BJ (cell line): Measurements from ENCODE around the gene CEL. TPM values are rescaled to one million over a fixed set of nuclear protein-coding genes. Genes with fewer than 3 reads are reported as not detected.

Experiments
- CTCF ChIA-PET: fragments of 350-600 bp; formaldehyde crosslinking; extraction: SDS; loops from one replicate; lab custom pipeline; 2021; ENCODE audit warnings: antibody characterized with exemption, inconsistent platforms; lab: Yijun Ruan, JAX
- POLR2A ChIA-PET: fragments of 300-600 bp; sonication (Branson Sonifier 250); formaldehyde crosslinking; extraction: SDS; loops from one replicate; lab custom pipeline; 2021; ENCODE audit warnings: antibody characterized with exemption; lab: Charles Lee
- DNase-seq: peaks from one replicate; pipeline ENCODE4 v3.0.0-alpha.2; 2011; ENCODE audit warnings: low read depth
- H3K27me3 ChIP-seq: 2 replicates; pipeline ENCODE4 v1.6.0; 2011; ENCODE audit warnings: low read length; ENCODE audit not compliant: control insufficient read depth, insufficient read depth
- H3K36me3 ChIP-seq: 2 replicates; pipeline ENCODE4 v1.5.1; 2011; ENCODE audit warnings: low read length; ENCODE audit not compliant: control insufficient read depth, insufficient read depth
- H3K4me3 ChIP-seq: 2 replicates; pipeline ENCODE4 v1.5.1; 2011; ENCODE audit warnings: low read depth, mild to moderate bottlenecking, control low read depth, low read length
- CTCF ChIP-seq: IDR thresholded peaks from 2 replicates; pipeline ENCODE4 v1.5.1; 2011; ENCODE audit warnings: low read depth, mild to moderate bottlenecking, control low read depth, inconsistent platforms, low read length, moderate library complexity; ENCODE audit not compliant: insufficient read depth
- polyA plus RNA-seq: library from polyadenylated mRNA; depleted of rRNA; stranded (reverse); fragments of >200 nt; gene quantifications from 2 replicates; pipeline ENCODE4 v1.2.3, GENCODE V29; 2011

CEL gene
- polyA plus RNA-seq, 1 experiment: 0.49 TPM

- Histone ChIP-seq H3K27me3 (no peaks in the 10 kb centered on the region), H3K36me3 (peaks cover 30% of the 10 kb centered on the region), H3K4me3 (no peak overlapping the region)
- no peak for TF ChIP-seq CTCF
- CTCF ChIA-PET: interaction anchor here (1.0 to 7.5 kb wide), 3 partner anchors 10 to 103 kb away, joined by 3 to 92 read pairs (median 7); no protein-coding TSS in a partner anchor
- POLR2A ChIA-PET: no interaction called here
- DNase-seq: no peak
Observed at GRCh38 chr9:133042676-133043075, 19.1 kb upstream of the CEL start.

DNA sequence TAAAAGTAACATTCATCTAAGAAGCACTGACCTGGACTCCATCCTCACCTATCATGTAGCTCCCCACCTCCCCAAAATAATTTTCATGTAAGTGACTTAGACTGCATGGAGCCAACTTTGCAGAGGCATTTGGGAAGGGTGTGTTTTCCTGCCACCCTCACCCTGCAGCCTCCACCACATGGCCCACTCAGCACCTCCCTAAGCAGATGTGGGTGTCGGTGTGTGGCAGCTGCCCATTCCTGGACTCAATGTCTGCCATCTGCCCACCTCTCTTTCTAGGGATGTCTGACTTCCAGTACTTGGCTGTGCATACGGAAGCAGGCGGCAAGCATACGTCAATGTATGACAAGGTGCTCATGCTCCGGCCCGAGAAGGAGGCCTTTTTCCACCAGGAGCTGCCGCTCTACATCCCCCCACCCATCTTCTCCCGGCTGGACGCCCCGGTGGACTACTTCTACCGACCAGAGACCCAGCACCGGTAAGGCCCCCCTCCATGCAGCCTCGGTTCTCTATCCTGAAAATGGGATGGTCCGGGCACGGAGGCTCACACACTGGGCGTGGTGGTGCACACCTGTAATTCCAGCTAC, 18.2 kb upstream of the CEL start:
- H3K36me3 ChIP-seq: peaks cover 30% of the 10 kb centered on the region
- no peak overlapping the region for H3K4me3 ChIP-seq
- ChIA-PET POLR2A (interaction anchor here (0.7 kb wide), 1 partner anchor 13 kb away, joined by 3 read pairs; the partner anchor contains the start of gene GTF3C5), CTCF (interaction anchor here (0.7 to 7.5 kb wide), 3 partner anchors 58 to 103 kb away, joined by 3 to 92 read pairs (median 3); no protein-coding TSS in a partner anchor)
- no peaks in the 10 kb centered on the region for H3K27me3 ChIP-seq
- no peak for DNase-seq
- no peak for TF ChIP-seq CTCF

DNA sequence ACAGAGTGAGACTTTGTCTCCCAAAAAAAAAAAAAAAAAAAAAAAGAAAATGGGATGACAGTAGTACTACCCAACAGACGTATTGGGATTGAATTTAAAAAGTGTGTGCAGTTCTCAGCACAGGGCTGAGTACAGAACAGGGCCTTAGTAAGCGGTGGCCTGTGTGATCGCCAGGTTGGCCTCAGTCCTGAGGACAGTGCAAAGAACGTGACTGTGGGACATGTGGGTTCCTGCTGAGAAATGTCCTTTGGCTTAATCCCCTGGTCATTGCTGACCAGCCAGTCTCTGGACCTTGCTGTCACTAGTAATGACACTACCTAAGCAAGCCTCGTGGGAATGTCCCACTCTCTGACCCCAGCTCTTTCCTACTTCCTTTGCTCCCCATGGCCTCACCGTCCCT, 17.7 kb upstream of the CEL start:
- no peaks in the 10 kb centered on the region for H3K27me3 ChIP-seq
- no peak for TF ChIP-seq CTCF
- POLR2A ChIA-PET: no interaction called here
- no peak overlapping the region for H3K4me3 ChIP-seq
- CTCF ChIA-PET: interaction anchor here (1.5 to 7.5 kb wide), 2 partner anchors 57 to 102 kb away, joined by 3 to 92 read pairs; no protein-coding TSS in a partner anchor
- H3K36me3 ChIP-seq: peaks cover 35% of the 10 kb centered on the region
- DNase-seq: no peak

DNA sequence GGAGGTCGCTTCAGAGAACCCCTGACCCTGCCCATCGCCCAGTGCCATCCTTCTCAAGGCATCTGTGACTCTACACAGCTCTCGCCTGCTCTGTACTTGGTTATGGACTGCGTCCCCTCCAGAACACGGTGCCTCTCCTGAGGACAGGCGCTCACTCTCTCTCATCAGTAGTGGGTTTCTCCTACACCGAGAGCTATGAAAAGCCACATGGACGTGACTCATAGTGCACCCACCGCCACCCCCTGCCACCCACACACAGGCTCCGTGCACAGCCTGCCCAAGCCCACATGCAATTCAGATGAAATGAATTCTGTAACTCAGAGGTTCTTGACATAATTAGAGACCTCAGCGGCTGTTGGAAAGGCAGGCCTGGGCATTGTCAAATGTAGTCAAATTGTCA, 17.1 kb upstream of the CEL start:
- DNase-seq: no peak
- no peak for TF ChIP-seq CTCF
- ChIA-PET CTCF (interaction anchor here (1.5 to 7.5 kb wide), 2 partner anchors 57 to 102 kb away, joined by 3 to 92 read pairs; no protein-coding TSS in a partner anchor), POLR2A (no interaction called here)
- Histone ChIP-seq H3K27me3 (no peaks in the 10 kb centered on the region), H3K36me3 (peaks cover 35% of the 10 kb centered on the region), H3K4me3 (no peak overlapping the region)

- POLR2A ChIA-PET: no interaction called here
- Histone ChIP-seq H3K36me3 (peaks cover 35% of the 10 kb centered on the region), H3K4me3 (no peak overlapping the region), H3K27me3 (no peaks in the 10 kb centered on the region)
- CTCF ChIA-PET: interaction anchor here (1.4 to 7.5 kb wide), 2 partner anchors 101 to 102 kb away, joined by 6 to 92 read pairs; no protein-coding TSS in a partner anchor
- no peak for TF ChIP-seq CTCF
- DNase-seq: no peak
Observed at GRCh38 chr9:133045132-133045531, 16.6 kb upstream of the CEL start.
